Renal cortex interstitium (tissue), 11 donors: Measurements from ENCODE around the gene ERVK3-1. TPM values are rescaled to one million over a fixed set of nuclear protein-coding genes. Genes with fewer than 3 reads are reported as not detected.

Experiments
- DNase-seq, 11 donors: peaks; one replicate each; pipeline ENCODE4 v3.0.0-alpha.2; 2013; ENCODE audit warnings: low read depth in 9 of 11, low spot score in 4 of 11; ENCODE audit errors: extremely low read depth in 1 of 11
- polyA plus RNA-seq, 3 donors: library from polyadenylated mRNA; unstranded; fragments of 120-200 nt; gene quantifications; one replicate each; pipeline ENCODE4 v1.2.1, GENCODE V29; 2013; ENCODE audit not compliant: insufficient read length in 3 of 3

ERVK3-1 gene
- polyA plus RNA-seq, 3 donors: 46.6 to 58.0 (median 53.8) TPM

- DNase-seq: peak; percentile 13 to 56 (median 38)
These were observed 25.9 kb upstream of the ERVK3-1 start for GRCh38 chr19:58279042-58279924.

- DNase-seq: no peak
These were observed 25.3 kb upstream of the ERVK3-1 start for GRCh38 chr19:58279925-58280316.

GRCh38 chr19:58284199-58284598 lies 21.0 kb upstream of the ERVK3-1 start:
- DNase-seq: no peak

GRCh38 chr19:58291943-58292342 lies 13.2 kb upstream of the ERVK3-1 start:
- no peak for DNase-seq

DNA sequence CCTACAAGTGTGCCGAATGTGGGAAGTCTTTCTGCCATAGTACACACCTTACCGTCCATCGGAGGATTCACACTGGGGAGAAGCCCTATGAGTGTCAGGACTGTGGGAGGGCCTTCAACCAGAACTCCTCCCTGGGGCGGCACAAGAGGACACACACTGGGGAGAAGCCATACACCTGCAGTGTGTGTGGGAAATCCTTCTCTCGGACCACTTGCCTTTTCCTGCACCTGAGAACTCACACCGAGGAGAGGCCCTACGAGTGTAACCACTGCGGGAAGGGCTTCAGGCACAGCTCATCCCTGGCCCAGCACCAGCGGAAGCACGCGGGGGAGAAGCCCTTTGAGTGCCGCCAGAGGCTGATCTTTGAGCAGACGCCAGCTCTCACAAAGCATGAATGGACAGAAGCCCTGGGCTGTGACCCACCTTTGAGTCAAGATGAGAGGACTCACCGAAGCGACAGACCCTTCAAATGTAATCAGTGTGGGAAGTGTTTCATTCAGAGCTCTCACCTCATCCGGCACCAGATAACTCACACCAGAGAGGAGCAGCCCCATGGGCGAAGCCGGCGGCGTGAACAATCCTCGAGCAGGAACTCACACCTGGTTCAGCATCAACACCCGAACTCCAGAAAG lies 10.3 kb upstream of the ERVK3-1 start:
- no peak for DNase-seq

DNA sequence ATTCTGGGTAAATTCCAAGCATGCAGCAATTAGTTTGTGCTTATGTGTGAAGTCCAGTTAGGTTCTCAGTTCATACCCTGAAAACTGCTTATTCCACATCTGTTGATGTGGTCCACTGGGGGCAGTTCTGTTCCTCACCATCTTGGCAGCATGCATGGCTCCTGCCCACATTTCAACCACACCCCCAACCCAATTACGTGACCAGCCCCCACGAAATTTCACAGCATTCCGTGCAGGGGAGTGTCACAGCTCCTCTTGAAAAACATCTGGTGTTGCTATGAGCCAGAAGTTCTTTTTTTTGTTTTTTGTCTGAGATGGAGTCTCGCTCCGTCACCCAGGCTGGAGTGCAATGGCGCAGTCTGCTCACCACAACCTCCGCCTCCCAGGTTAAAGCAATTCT lies 9.1 kb upstream of the ERVK3-1 start:
- DNase-seq: no peak

DNA sequence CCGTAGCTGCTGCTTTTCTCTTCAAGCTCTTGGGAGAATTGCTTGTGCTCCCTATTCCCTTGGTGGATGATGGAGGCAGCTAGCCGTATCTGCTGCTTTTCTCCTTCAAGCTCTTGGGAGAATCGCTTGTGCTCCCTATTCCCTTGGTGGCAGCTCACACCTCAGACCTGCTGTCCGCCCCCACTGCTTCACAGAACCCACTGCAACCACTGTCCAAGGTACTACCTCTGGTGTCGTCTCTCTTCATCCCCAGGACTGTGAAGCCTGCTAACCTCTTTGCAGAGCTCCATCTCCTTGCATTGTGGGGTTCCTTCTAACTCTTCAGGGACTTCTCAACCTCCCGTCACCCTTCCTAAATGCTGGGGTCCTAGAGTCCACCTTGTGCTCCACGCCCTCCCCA lies 4.6 kb upstream of the ERVK3-1 start:
- no peak for DNase-seq

GRCh38 chr19:58304255-58304654 lies 922 bp upstream of the ERVK3-1 start:
- no peak for DNase-seq

GRCh38 chr19:58304748-58305064 lies 471 bp upstream of the ERVK3-1 start:
- no peak for DNase-seq

DNA sequence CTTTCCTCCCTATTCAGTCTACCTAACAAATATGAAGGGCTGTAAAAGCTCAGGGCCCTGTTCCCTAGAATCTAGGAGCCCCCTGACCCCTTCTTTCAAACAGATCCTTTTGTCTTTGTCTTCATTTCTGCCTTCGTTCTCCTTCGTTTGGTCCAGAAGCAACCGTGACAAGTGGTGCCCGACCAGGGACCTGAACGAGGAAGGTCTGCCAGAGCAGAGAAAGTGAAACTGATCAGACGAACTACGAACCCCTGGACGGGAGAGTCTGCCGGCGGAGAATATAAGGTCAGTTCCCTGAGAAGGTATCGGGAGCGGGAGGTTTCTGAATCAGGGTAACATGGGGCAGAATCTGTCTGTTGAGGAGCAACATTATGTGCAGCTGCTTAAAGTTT lies 751 bp downstream of the ERVK3-1 start:
- no peak for DNase-seq

DNA sequence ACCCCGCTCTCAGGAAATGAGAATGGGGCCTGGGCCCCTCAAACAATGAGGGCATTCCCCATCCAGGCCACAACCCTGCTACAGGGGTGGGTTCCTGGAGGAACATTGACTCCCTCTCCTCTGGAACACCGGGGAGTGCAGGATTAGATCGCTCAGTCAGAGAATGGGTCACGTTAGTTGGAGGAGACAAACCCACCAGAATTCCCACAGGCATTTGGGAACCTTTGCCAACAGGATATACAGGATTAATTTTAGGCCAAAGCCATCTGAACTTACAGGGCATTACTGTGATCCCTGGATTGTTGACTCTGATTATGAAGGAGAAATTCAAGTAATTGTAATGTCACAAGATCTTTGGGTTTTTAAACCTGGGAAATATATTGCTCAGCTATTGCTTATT lies 2.6 kb downstream of the ERVK3-1 start:
- no peak for DNase-seq

DNA sequence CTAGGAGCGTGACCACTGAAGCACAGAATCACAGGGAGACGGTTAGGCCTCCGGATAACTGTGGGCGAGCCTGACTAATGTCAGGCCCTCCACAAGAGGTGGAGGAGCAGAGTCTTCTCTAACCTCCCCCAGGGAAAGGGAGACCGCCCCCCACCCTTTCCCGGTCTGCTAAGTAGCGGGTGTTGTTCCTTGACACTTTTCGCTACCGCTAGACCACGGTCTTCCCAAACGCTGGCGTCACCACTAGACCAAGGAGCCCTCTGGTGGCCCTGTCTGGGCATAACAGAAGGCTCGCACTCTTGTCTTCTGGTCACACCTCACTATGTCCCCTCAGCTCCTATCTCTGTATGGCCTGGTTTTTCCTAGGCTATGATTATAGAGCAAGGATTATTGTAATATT lies 5.5 kb downstream of the ERVK3-1 start:
- peak in 2 of 11 donors; percentile 7 to 9 for DNase-seq

GRCh38 chr19:58311345-58311865 lies 6.2 kb downstream of the ERVK3-1 start:
- no peak for DNase-seq

DNA sequence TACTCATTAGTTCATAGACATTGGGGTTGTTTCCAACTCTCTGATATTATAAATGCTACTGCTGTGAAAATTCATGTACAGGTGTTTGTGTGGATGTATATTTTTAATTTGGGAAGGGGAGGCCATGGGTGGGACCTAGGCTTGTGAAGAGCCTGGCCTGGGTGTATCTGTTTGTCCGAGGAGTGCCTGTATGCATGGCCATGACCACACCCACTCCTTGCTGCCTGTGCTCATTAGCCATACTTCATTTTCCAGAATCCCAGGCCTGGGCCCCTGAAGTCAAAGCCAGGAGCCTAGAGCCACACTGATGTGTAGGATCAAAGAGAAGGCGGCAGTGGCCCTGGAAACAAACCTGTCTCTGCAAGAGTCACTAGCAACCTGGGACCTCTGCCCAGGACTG lies 10.4 kb downstream of the ERVK3-1 start:
- no peak for DNase-seq

- peak in 5 of 11 donors; percentile 23 to 55 (median 42) for DNase-seq
These were observed 12.4 kb downstream of the ERVK3-1 start for GRCh38 chr19:58317476-58318072.

GRCh38 chr19:58318297-58318696 lies 13.1 kb downstream of the ERVK3-1 start:
- no peak for DNase-seq

DNA sequence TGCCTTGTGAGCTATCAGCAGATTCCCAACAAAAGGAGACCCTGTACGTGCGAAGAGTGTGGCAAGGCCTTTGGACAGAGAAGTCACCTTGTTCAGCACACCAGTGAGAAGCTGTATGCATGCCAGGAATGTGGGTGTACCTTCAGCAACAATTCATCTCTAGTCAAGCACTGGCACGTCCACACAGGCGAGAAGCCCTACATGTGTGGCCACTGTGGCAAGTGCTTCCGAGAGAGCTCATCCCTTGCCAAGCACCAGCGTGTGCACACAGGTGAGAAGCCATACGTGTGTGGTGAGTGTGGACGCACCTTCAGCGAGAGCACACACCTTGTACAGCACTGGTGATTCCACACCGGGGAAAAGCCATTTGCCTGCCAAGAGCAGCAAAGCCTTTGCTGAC lies 14.1 kb downstream of the ERVK3-1 start:
- no peak for DNase-seq

DNA sequence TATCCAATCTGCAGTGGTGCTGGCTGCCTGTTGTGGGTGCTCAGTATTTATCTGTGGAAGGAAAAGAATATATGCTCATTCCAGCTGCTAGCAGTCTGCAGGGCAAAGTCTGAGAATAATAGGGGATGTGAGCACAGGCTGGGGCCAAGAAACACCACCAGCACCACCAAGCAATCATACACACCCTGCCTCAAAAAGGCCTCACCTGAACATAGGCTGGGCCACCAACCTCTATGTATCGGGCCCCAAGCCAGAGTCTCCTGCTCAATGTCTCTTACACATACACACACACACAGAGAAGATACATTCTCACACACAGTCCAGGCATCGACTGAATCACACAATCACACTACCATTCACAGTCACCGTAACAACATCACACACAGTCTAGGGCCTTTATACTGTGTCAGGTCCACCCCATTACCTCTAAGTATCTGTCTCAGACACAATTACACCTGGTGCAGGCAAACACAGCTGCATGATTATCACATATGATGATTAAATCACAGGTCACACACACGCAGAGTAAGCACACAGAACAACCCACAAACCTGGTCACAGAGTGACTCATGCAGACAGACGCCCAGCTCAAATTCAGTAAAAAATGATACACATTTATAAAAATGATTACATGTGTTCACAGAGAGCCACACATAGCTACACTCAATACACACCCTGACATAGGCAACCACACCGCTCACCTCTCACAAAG lies 20.3 kb downstream of the ERVK3-1 start:
- no peak for DNase-seq

DNA sequence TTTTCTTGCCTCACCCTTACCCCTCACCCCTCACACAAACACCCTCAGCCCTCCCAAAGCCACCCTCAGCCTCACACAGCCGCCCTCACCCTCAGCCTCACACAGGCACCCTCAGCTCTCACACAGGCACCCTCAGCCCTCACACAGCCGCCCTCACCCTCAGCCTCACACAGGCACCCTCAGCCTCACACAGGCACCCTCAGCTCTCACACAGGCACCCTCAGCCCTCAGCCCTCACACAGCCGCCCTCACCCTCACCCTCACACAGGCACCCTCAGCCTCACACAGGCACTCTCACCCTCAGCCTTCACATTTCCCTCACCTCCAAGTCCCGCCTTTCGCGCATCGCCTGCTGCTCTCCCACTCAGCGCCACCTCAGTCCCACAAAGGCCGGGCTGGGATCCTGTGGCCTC lies 21.3 kb downstream of the ERVK3-1 start:
- DNase-seq: no peak
